ENCODE measurements around the gene A4GALT. TPM values are rescaled to one million over a fixed set of nuclear protein-coding genes. Genes with fewer than 3 reads are reported as not detected.

The A4GALT gene
- total RNA-seq, 1 donor from 2014 or later: 94.9 TPM

GRCh38 chr22:42695294-42695693, 25.4 kb downstream of the A4GALT start:
- Histone ChIP-seq H3K27ac (replicated peaks) (peak overlapping the region; percentile 96), H3K27me3 (ENCODE audit: low read depth) (no peaks in the 10 kb centered on the region)
- intact Hi-C loops (cut with micrococcal nuclease): no loop called here

DNA sequence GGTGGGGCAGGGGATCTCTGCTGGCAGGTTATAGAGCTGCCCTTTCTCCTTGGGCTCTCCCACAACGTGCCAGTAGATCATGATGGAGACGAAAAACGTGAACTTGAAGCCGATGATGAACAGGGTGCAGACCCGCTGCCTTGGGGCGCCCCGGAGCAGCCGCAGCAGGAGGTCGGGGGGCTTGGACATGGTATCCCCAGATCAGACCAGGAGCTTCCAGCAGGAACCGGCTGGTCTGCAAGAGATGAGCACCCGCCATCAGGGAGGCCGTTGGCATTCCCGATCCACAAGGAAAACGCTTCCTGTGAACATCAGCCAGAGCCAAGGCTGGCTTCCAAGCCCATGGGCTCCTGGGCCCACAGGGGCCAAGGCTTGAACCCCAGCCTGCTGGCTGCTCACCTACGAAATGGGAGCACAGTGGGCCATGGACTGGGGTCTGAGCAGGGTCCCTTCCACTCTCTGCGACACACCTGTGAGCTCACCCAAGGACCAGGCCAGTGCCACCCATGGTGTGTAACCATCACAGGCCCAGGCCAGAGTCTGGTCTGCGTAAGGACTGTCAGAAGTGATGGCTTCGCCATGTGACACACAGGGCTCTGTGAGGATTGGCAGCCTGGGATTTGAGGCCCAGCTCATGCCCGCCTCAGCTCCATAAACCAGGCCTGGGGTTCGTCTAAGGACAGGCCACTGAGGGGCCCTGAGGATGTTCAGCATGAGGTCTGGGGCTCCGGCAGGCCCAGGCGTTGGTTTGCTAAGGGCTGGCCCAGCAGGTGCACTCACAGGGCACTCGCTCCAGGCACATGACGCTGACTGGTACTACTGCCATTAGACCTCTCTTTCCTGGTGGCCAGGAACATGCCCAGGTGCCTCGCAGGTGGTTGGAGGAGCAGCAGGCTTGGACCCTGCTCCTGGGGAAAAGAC, 26.6 kb downstream of the A4GALT start:
- intact Hi-C loops (cut with micrococcal nuclease): no loop called here
- peak overlapping the region; percentile 96 for H3K27ac ChIP-seq (replicated peaks)
- H3K36me3 ChIP-seq: peaks cover 50% of the 10 kb centered on the region
- no peaks in the 10 kb centered on the region for H3K9me3 ChIP-seq (replicated peaks)
- no peak for TF ChIP-seq CTCF (IDR thresholded peaks at IDR 0.05; ENCODE audit: borderline replicate concordance)
- H3K27me3 ChIP-seq (ENCODE audit: low read depth): no peaks in the 10 kb centered on the region
- no peak overlapping the region for H3K4me3 ChIP-seq
- peaks cover 96% of the 10 kb centered on the region for H3K4me1 ChIP-seq
- no peak for DNase-seq

More at GRCh38 chr22:42695294-42695693, 25.4 kb downstream of the A4GALT start:
- Histone ChIP-seq H3K4me3 (no peak overlapping the region), H3K9me3 (replicated peaks) (no peaks in the 10 kb centered on the region), H3K4me1 (peaks cover 96% of the 10 kb centered on the region), H3K36me3 (peaks cover 47% of the 10 kb centered on the region)
- peak; percentile 64 for DNase-seq
- TF ChIP-seq CTCF (IDR thresholded peaks at IDR 0.05; ENCODE audit: borderline replicate concordance): no peak

DNA sequence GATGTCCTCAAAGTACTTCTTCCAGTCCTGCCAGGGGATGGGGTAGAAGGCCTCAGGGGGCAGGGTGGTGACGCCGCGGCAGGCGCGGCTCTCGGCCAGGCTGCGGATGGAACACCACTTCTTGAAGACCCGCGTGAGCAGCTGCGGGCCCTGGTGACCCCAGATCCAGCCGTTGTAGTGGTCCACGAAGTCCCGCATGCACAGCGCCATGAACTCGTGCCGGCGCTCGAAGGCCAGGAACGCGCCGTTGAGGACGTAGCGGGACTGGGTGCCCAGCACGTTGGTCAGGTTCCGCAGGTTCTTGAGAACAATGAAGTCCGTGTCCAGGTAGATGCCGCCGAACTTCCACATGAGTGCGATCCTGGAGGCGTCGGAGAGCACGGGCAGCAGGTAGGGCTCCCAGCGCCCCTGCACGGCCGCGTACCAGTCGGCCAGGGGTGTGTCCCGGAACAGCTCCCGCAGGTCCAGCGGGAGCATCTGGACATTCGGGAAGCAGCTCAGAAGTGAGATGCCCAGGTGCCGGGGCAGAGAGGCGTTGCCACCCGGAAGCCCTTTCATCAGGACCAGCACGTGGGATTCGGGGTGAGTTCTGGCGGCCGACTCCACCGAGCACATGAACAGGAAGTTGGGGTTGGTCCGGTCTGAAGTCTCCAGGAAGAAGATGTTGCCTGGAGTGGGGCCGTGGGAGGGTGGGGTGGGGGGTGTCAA, 27.5 kb downstream of the A4GALT start:
- no peak for DNase-seq
- Histone ChIP-seq H3K27me3 (ENCODE audit: low read depth) (no peaks in the 10 kb centered on the region), H3K4me1 (peaks cover 96% of the 10 kb centered on the region), H3K27ac (replicated peaks) (peak overlapping the region; percentile 96), H3K9me3 (replicated peaks) (no peaks in the 10 kb centered on the region), H3K36me3 (peaks cover 50% of the 10 kb centered on the region), H3K4me3 (no peak overlapping the region)
- TF ChIP-seq CTCF (IDR thresholded peaks at IDR 0.05; ENCODE audit: borderline replicate concordance): no peak
- intact Hi-C loops (cut with micrococcal nuclease): no loop called here

DNA sequence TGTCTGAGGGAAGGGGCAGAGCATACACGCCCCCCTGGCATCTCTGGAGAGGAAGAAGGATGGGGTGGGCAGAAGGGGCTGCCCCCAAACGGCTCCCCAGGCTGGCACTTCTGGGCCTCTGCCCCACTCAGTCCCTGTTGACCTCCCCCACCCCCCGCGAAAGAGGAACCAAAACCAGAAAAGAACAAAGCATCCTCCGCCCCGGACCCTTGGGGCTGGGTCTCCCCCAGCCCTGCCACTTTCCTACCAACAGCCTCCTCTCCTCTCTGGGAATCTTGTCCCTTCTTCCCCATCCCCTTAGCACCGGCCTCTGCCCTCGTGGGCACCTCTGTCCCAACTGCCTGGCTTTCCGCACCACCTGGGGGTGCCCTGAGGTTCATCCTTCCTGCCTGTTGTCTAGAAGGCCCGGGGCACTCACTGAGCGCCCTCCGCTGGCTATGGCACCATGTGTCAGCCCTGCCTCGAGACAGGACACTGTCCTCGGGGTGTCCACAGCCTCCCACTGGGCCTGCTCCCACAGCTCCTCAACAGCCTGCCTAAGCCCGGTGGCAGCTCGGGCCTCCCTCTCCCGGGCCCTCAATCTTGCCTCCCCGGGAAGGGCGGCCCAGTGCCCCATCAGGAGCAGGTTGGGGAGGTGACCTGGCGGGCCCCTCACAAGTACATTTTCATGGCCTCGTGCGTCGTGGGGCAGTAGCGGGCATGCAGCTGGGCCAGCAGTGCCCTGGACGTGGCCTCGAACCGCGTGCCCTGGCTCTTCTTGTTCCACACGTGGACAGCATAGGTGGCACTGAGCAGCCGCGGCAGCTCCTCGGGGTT, 28.2 kb downstream of the A4GALT start:
- intact Hi-C loops (cut with micrococcal nuclease): no loop called here
- H3K9me3 ChIP-seq (replicated peaks): no peaks in the 10 kb centered on the region
- peaks cover 96% of the 10 kb centered on the region for H3K4me1 ChIP-seq
- no peak for DNase-seq
- no peak for TF ChIP-seq CTCF (IDR thresholded peaks at IDR 0.05; ENCODE audit: borderline replicate concordance)
- H3K4me3 ChIP-seq: no peak overlapping the region
- no peaks in the 10 kb centered on the region for H3K27me3 ChIP-seq (ENCODE audit: low read depth)
- H3K27ac ChIP-seq (replicated peaks): peak overlapping the region; percentile 96
- peaks cover 50% of the 10 kb centered on the region for H3K36me3 ChIP-seq

- no peaks in the 10 kb centered on the region for H3K27me3 ChIP-seq (ENCODE audit: low read depth)
- peaks cover 96% of the 10 kb centered on the region for H3K4me1 ChIP-seq
- H3K27ac ChIP-seq (replicated peaks): peak overlapping the region; percentile 96
- peaks cover 50% of the 10 kb centered on the region for H3K36me3 ChIP-seq
- TF ChIP-seq CTCF (IDR thresholded peaks at IDR 0.05; ENCODE audit: borderline replicate concordance): no peak
- H3K4me3 ChIP-seq: no peak overlapping the region
- H3K9me3 ChIP-seq (replicated peaks): no peaks in the 10 kb centered on the region
- no peak for DNase-seq
- intact Hi-C loops (cut with micrococcal nuclease): no loop called here
Measured at GRCh38 chr22:42691440-42691839, 29.2 kb downstream of the A4GALT start.

Measured in left ventricle myocardium inferior (tissue), 1 donor.